Activated CD8-positive, alpha-beta memory T cell treated with anti-CD3 and anti-CD28 coated beads for 4 hours (primary cell): ENCODE results near the gene SAPCD2.

Experiments used
- DNase-seq, 2 donors: peaks; one replicate each; pipeline ENCODE4 v3.0.0-alpha.2; 2020; ENCODE audit warnings: low read depth in 2 of 2

Gene SAPCD2

GRCh38 chr9:137031904-137032640 lies 38.3 kb downstream of the SAPCD2 start, which contains the start of gene FUT7:
FUT7 (minus strand) TSS chr9:137032088; CDS start chr9:137031991, 97 bp downstream.
- DNase-seq, result no peak

DNA sequence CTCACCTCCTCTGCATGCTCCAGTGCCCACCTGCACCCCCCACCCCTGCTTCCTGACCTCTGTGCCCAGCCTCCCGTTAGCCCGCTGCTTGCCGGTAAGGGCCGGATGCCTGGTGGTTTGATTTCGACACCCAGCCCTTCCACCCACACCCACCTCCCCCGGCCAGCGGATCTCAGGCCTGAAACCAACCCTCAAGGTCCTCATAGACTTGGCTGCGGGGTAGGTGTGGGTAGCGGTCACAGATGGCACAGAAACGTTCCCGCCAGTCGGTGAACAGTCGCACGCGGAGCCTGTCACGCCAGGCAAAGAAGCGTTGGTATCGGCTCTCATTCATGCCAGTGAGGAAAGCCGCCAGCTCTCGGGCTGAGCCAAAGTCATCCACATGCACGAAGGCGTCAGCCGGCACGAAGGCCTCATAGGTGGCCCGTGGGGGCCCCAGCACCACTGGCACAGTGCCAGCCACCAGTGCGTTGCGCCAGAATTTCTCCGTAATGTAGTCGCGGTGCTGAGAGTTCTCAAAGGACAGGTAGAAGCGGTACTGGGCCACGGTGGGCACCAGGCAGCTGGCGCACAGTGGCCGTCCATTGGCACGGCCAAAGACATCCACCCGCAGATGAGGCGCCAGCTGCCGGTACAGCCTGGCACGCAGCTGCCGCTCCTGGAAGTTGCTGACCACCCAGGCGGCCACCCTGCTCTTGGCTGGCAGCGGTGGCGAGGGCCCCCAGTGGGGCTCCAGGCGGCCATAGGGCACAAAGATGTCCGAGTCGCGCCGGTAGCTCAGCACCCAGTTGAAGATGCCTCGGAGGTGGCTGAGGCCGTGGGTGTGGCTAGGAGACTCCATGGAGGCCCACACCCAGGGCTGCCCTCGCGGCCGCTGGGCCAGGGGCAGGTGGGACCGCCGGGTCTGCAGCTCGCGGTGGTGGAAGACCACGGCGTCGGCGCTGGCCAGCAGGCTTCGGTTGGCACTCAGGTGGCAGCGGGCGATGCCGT lies 39.5 kb downstream of the SAPCD2 start:
- DNase-seq, result no peak

- DNase-seq, result no peak
Observed at GRCh38 chr9:137030006-137030405, 40.4 kb downstream of the SAPCD2 start.

DNA sequence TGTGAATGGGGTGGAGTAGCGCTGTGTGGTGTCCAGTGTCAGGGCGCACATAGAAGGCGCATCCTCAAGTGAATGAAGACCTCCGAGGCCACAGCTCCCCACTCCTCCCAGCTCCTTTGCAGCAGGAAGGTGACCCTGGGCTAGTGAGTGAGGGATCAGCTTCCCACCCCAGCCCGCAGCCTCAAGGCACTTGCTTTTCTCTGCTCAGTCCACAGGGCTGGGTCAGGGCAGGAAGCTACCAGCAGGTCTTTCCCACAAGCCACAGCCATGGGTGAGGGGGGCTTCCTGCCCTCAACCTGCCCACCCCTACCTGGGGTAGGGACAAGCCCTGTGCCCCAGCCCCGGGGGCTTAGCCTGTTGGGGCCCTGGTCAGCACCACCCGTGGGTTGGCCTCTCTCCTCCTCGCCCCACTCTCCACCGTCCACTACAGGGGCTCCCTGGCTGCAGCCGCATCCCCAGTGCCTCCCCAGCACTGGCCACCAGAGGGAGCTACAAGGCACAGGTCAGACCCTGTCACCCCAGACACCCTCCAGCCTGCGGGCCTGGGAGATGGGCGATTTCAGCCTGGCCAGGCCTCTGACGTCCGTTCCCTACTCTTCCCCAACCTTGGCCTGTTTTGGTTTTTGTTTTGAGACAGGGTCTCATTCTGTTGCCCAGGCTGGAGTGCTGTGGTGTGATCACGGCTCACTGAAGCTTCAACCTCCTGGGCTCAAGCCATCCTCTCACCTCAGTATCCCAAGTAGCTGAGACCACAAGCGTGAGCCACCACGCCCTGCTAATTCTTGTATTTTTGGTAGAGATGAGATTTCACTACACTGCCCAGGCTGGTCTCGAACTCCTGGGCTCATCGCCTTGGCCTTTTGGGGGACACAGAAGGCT lies 41.1 kb downstream of the SAPCD2 start:
- DNase-seq, result peak in 1 of 2 donors; percentile 52

GRCh38 chr9:137028263-137029057 lies 41.9 kb downstream of the SAPCD2 start:
- peak; percentile 41 to 46 for DNase-seq

GRCh38 chr9:137027369-137028262 lies 42.7 kb downstream of the SAPCD2 start, which contains the start of gene ABCA2:
ABCA2 (minus strand) TSS chr9:137028237; CDS start chr9:137028140, 97 bp downstream.
- no peak for DNase-seq

DNA sequence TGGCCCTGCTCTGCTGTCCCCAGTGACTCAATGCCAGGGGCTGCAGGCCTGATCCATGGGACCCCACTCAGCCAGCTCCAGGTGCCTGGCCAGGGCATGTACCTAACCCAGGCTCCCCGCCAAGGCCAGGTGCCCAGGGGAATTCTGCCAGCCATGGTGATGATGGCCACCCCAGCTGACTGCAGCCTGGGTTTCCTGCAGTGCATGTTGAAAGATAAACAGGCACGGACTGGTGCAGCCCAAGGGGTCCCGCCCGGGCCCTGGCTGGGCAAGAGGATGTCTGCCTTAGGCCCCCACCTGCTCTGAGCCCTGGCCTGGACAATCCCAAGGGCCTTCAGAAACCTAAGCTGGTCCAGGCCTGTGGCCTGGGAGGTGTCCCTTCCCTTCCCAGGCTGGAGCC lies 43.5 kb downstream of the SAPCD2 start:
- no peak for DNase-seq

DNA sequence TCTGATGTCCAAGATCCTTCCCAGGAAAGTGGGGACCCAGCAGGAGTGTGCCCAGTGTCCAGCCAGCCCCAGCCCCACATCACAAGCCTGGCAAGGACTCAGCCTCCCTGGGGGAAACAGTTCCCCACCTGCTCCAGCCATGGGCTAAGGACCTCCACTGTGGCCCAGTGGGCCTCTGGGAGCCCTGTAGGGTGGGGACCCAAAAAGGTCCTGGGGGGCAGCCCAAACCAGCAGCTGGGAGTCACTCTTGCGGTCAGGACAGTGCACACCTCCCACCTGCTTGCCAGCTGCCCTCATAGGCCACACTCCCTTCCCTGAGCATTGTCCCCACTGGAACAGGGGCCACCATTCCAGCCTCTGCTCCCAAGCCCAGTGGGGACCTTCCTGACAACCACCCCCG lies 44.0 kb downstream of the SAPCD2 start:
- no peak for DNase-seq

- no peak for DNase-seq
Observed at GRCh38 chr9:137025517-137025966, 44.8 kb downstream of the SAPCD2 start.

- no peak for DNase-seq
Observed at GRCh38 chr9:137023583-137023991, 46.8 kb downstream of the SAPCD2 start.

- DNase-seq, result no peak
Observed at GRCh38 chr9:137023157-137023556, 47.2 kb downstream of the SAPCD2 start.

GRCh38 chr9:137022662-137023008 lies 47.7 kb downstream of the SAPCD2 start:
- no peak for DNase-seq

DNA sequence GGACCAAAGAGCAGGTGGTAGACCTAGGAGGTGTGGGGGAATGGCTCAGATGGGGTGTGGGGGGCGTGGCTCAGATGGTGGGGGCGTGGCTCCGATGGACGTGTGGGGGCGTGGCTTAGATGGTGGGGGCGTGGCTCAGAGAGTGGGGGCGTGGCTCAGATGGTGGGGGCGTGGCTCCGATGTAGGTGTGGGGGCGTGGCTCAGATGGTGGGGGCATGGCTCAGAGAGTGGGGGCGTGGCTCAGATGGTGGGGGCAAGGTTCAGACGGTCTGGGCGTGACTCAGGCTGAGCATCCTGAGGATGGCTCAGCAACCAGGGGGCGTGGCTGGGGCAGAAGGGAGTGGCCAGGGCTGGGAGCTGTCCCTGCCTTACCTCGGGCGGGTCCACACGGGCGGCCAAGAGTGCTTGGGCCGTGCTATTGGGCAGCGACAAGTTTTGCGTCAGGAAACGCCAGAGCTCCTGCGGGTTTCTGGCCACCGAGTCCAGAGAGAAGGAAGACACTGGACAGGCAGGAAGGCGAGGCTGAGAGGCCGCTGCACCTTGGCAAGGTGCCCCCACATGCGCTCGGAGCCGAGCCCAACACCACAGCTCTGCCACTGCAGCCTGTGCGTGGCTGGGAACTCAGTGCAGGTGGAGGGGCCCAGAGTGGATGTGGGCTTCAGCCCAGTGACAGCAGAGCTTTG lies 48.2 kb downstream of the SAPCD2 start:
- peak in 1 of 2 donors; percentile 57 for DNase-seq

- no peak for DNase-seq
Observed at GRCh38 chr9:137021568-137021978, 48.8 kb downstream of the SAPCD2 start.

DNA sequence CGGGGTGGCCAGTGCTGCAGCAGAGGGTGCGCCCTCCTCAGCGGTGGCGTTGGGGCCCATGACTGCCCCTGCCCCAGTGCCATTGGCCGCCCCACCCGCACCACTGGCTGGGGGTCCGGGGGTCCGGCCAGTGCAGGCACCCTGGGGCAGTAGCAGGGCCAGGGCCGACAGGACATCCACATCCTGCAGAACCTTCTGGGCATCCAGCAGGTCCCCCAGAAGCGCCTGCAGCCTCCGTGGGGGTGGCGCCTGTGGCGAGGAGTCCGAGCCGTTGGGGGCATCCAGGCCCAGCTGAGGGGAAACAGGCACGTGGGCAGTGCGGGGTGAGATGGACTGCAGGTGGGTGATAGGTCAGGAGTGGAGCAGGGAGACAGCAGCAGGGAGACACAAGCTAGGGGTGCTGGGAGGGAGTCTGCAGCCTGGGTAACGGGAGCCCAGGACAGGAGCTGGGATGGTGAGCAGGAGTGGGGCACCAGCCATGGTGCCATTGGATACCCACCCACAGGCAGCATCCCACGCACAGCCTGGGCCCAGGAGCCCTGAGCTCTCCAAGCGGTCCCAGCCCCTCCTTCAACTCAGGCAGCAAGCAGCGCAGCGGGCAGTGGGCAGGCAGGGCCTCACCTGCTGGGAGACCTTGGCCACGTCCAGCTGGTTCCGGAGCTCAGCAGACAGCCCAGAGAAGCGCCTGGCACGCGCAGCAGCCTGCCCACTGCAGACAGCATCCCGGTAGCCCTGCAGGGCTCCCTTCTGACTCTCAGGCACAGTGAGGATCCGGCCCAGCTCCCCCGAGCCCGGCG lies 49.4 kb downstream of the SAPCD2 start:
- DNase-seq, result no peak

GRCh38 chr9:137019891-137020683 lies 50.3 kb downstream of the SAPCD2 start:
- no peak for DNase-seq
